ENCODE results near the gene RAG1. TPM values are rescaled to one million over a fixed set of nuclear protein-coding genes. Genes with fewer than 3 reads are reported as not detected.

Gene RAG1
- total and polyA plus RNA-seq, 2 donors (not counting 1 experiment from before 2014, with no cell fraction given) = 0.06 to 0.37 TPM

DNA sequence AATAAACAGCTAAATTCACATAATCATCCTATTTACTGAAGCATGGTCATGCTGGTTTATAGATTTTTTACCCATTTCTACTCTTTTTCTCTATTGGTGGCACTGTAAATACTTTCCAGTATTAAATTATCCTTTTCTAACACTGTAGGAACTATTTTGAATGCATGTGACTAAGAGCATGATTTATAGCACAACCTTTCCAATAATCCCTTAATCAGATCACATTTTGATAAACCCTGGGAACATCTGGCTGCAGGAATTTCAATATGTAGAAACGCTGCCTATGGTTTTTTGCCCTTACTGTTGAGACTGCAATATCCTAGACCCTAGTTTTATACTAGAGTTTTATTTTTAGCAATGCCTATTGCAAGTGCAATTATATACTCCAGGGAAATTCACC is 10.7 kb downstream of the RAG1 start:
- DNase-seq (no peak), ATAC-seq (ENCODE audit: low read depth) (no peak)
- TF ChIP-seq EZH2 (IDR thresholded peaks at IDR 0.05; ENCODE audit: borderline replicate concordance, insufficient read depth, low read depth, low read length, poor library complexity, severe bottlenecking) (no peak), CTCF (IDR thresholded peaks at IDR 0.05) (no peak)
- Histone ChIP-seq H3K4me1 (ENCODE audit: control insufficient read depth in 2 of 2, insufficient read depth in 2 of 2, low read length in 2 of 2) (peaks cover 0 to 3% of the 10 kb centered on the region in 2 donors), H3K9ac (ENCODE audit: low read length) (no peak overlapping the region), H3K27me3 (replicated peaks in 1 of 4; ENCODE audit: control extremely low read depth in 1 of 4, control insufficient read depth in 3 of 4, insufficient read depth in 4 of 4, low read length in 3 of 4) (peaks cover 0 to 10% (median 3%) of the 10 kb centered on the region in 4 experiments), H3K36me3 (replicated peaks in 1 of 2; ENCODE audit: control extremely low read depth in 1 of 2, control insufficient read depth in 1 of 2, extremely low read depth in 1 of 2, insufficient read depth in 2 of 2, low read length in 1 of 2) (no peaks in the 10 kb centered on the region), H2AFZ (ENCODE audit: insufficient read depth, low read depth, low read length, poor library complexity, severe bottlenecking) (no peak overlapping the region), H3K4me2 (replicated peaks; ENCODE audit: low read depth, low read length, poor library complexity, severe bottlenecking) (no peak overlapping the region), H4K20me1 (ENCODE audit: control insufficient read depth, insufficient read depth, low read length, poor library complexity, severe bottlenecking) (no peaks in the 10 kb centered on the region), H3K79me2 (ENCODE audit: control insufficient read depth, insufficient read depth, low read length) (no peaks in the 10 kb centered on the region), H3K9me3 (ENCODE audit: control extremely low read depth in 1 of 3, control insufficient read depth in 2 of 3, insufficient read depth in 1 of 3, low read length in 2 of 3) (peaks cover 4 to 11% (median 8%) of the 10 kb centered on the region in 3 donors), H3K4me3 (ENCODE audit: control extremely low read depth in 1 of 5, extremely low read depth in 1 of 5, insufficient read depth in 1 of 5, low read depth in 2 of 5, low read length in 4 of 5) (no peak overlapping the region), H3K27ac (ENCODE audit: low read length in 2 of 2) (no peak overlapping the region)
- ChIA-PET CTCF (interaction anchor here (2.0 kb wide), 1 partner anchor 93 kb away, joined by 5 read pairs; no protein-coding TSS in a partner anchor), POLR2A (no interaction called here)
- intact Hi-C loops (cut with micrococcal nuclease) = no loop called here
- no peak overlapping the region for H3K27ac Mint-ChIP-seq
- WGBS (ENCODE audit: insufficient coverage) = no CpG with 5 or more reads among the region's 1 CpG
- no peaks in the 10 kb centered on the region for H3K9me3 Mint-ChIP-seq (ENCODE audit: insufficient read depth)
- H3K4me3 Mint-ChIP-seq = no peak overlapping the region
- peaks cover 28% of the 10 kb centered on the region for H3K27me3 Mint-ChIP-seq
- H3K4me1 Mint-ChIP-seq = no peaks in the 10 kb centered on the region

DNA sequence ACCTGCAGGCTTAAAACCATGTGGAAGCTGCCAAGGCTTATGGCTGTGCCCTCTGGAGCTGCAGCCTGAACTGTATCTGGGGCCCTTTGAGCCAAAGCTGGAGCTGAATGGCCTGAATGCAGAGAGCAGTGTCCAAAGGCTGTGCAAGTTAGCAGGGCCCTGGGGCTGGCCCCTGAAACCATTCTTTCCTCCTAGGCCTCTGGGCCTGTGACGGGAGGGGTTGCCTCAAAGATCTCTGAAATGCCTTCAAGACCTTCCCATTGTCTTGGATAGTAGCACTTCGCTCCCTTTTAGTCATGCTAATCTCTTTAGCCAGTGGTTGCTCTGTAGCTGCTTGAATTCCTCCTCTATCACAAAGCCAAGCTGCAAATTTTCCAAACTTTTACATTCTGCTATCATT is 13.7 kb downstream of the RAG1 start:
- no peak overlapping the region for H3K9ac ChIP-seq (ENCODE audit: low read length)
- H3K27ac ChIP-seq (ENCODE audit: low read length in 2 of 2) = no peak overlapping the region
- ATAC-seq (ENCODE audit: low read depth) (no peak), DNase-seq (no peak)
- H2AFZ ChIP-seq (ENCODE audit: insufficient read depth, low read depth, low read length, poor library complexity, severe bottlenecking) = no peak overlapping the region
- H3K27me3 ChIP-seq (replicated peaks in 1 of 4; ENCODE audit: control extremely low read depth in 1 of 4, control insufficient read depth in 3 of 4, insufficient read depth in 4 of 4, low read length in 3 of 4) = peaks cover 0 to 6% (median 0%) of the 10 kb centered on the region in 4 experiments
- WGBS (ENCODE audit: insufficient coverage) = 89% methylated on average over 2 of the region's 2 CpGs
- no peaks in the 10 kb centered on the region for H3K79me2 ChIP-seq (ENCODE audit: control insufficient read depth, insufficient read depth, low read length)
- H3K27me3 Mint-ChIP-seq = peaks cover 16% of the 10 kb centered on the region
- no peaks in the 10 kb centered on the region for H3K36me3 ChIP-seq (replicated peaks in 1 of 2; ENCODE audit: control extremely low read depth in 1 of 2, control insufficient read depth in 1 of 2, extremely low read depth in 1 of 2, insufficient read depth in 2 of 2, low read length in 1 of 2)
- no peak overlapping the region for H3K4me2 ChIP-seq (replicated peaks; ENCODE audit: low read depth, low read length, poor library complexity, severe bottlenecking)
- intact Hi-C loops (cut with micrococcal nuclease) = no loop called here
- H3K4me3 Mint-ChIP-seq = no peak overlapping the region
- no peak overlapping the region for H3K27ac Mint-ChIP-seq
- no peaks in the 10 kb centered on the region for H3K4me1 ChIP-seq (ENCODE audit: control insufficient read depth in 2 of 2, insufficient read depth in 2 of 2, low read length in 2 of 2)
- H3K9me3 Mint-ChIP-seq (ENCODE audit: insufficient read depth) = no peaks in the 10 kb centered on the region
- TF ChIP-seq EZH2 (IDR thresholded peaks at IDR 0.05; ENCODE audit: borderline replicate concordance, insufficient read depth, low read depth, low read length, poor library complexity, severe bottlenecking) (no peak), CTCF (IDR thresholded peaks at IDR 0.05) (no peak)
- no peak overlapping the region for H3K4me3 ChIP-seq (ENCODE audit: control extremely low read depth in 1 of 5, extremely low read depth in 1 of 5, insufficient read depth in 1 of 5, low read depth in 2 of 5, low read length in 4 of 5)
- no peaks in the 10 kb centered on the region for H4K20me1 ChIP-seq (ENCODE audit: control insufficient read depth, insufficient read depth, low read length, poor library complexity, severe bottlenecking)
- H3K4me1 Mint-ChIP-seq = no peaks in the 10 kb centered on the region
- ChIA-PET POLR2A (no interaction called here), CTCF (no interaction called here)
- H3K9me3 ChIP-seq (ENCODE audit: control extremely low read depth in 1 of 3, control insufficient read depth in 2 of 3, insufficient read depth in 1 of 3, low read length in 2 of 3) = peaks cover 4 to 9% (median 8%) of the 10 kb centered on the region in 3 donors
